ENCODE results near the gene GFY.

DNA sequence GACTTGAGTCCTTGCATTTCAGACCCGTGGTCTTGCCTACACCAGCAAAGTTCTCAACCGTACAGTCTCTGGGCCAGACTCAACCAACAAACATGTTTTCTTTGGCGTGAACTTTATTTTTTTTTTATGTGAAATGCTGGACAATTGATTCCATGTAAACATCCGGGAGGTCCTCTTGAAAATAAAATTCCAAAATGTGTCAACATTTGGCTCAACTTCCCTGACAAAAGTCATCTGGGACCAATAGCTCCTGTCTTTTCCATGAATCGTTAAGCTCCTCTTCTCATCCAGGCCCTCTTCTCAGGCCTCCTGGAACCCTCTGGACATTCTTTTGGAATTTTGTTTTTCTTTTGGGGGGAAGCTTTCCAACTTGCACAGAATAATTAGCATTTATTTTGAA, 30.6 kb downstream of the GFY start:
- TF ChIP-seq CTCF (tag by site-specific recombination; IDR thresholded peaks at IDR 0.05) (no peak), ZFP3 (tag by site-specific recombination; IDR thresholded peaks at IDR 0.05; ENCODE audit: low read depth) (no peak), ZNF214 (tag by site-specific recombination; IDR thresholded peaks at IDR 0.05; ENCODE audit: borderline replicate concordance) (no peak), ZNF146 (tag by site-specific recombination; IDR thresholded peaks at IDR 0.05) (no peak), ZNF776 (tag by site-specific recombination; IDR thresholded peaks at IDR 0.05; ENCODE audit: borderline replicate concordance) (no peak), ATF2 (tag by site-specific recombination; IDR thresholded peaks at IDR 0.05; ENCODE audit: low read depth) (no peak)
- TF ChIP-seq, protein P1, sequence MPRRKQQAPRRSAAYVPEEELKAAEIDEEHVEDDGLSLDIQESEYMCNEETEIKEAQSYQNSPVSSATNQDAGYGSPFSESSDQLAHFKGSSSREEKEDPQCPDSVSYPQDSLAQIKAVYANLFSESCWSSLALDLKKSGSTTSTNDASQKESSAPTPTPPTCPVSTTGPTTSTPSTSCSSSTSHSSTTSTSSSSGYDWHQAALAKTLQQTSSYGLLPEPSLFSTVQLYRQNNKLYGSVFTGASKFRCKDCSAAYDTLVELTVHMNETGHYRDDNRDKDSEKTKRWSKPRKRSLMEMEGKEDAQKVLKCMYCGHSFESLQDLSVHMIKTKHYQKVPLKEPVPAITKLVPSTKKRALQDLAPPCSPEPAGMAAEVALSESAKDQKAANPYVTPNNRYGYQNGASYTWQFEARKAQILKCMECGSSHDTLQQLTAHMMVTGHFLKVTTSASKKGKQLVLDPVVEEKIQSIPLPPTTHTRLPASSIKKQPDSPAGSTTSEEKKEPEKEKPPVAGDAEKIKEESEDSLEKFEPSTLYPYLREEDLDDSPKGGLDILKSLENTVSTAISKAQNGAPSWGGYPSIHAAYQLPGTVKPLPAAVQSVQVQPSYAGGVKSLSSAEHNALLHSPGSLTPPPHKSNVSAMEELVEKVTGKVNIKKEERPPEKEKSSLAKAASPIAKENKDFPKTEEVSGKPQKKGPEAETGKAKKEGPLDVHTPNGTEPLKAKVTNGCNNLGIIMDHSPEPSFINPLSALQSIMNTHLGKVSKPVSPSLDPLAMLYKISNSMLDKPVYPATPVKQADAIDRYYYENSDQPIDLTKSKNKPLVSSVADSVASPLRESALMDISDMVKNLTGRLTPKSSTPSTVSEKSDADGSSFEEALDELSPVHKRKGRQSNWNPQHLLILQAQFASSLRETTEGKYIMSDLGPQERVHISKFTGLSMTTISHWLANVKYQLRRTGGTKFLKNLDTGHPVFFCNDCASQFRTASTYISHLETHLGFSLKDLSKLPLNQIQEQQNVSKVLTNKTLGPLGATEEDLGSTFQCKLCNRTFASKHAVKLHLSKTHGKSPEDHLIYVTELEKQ (tag by site-specific recombination; IDR thresholded peaks at IDR 0.05; ENCODE audit: borderline replicate concordance): no peak
- TF ChIP-seq, protein P2, sequence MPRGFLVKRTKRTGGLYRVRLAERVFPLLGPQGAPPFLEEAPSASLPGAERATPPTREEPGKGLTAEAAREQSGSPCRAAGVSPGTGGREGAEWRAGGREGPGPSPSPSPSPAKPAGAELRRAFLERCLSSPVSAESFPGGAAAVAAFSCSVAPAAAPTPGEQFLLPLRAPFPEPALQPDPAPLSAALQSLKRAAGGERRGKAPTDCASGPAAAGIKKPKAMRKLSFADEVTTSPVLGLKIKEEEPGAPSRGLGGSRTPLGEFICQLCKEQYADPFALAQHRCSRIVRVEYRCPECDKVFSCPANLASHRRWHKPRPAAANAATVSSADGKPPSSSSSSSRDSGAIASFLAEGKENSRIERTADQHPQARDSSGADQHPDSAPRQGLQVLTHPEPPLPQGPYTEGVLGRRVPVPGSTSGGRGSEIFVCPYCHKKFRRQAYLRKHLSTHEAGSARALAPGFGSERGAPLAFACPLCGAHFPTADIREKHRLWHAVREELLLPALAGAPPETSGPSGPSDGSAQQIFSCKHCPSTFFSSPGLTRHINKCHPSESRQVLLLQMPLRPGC (tag by site-specific recombination; IDR thresholded peaks at IDR 0.05): no peak
